ENCODE data around the gene OTUB2. TPM values are rescaled to one million over a fixed set of nuclear protein-coding genes. Genes with fewer than 3 reads are reported as not detected.

OTUB2 gene
- polyA plus RNA-seq, 1 donor (not counting 4 experiments of a cell fraction or from before 2014, with no cell fraction given), result 2.6 TPM

DNA sequence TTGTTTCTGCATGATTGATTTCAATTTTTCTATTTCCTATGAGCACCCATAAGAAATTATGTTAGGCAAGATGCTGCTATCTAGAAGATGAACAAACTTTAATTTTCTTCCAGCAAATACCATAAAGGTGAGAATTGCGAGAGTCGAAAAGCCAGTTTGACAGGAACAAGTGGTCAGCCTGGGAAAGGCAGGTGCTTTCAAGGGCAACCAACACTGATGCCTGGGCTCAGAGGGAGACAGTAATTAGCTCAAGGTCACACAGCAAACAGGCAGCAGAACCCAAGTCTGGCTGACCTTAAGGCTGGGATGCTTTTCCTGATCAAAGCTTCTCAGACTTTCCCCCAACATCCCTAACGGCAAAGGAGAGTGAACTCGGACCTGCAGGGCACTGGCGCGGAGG, 6.8 kb upstream of the OTUB2 start:
- Histone ChIP-seq H3K36me3 (ENCODE audit: control insufficient read depth in 2 of 2, extremely low read depth in 1 of 2, insufficient read depth in 2 of 2, low read length in 2 of 2) (no peaks in the 10 kb centered on the region), H3K27me3 (ENCODE audit: control insufficient read depth, extremely low read depth, insufficient read depth, low read length) (peaks cover 4% of the 10 kb centered on the region), H3K4me1 (ENCODE audit: control insufficient read depth, extremely low read depth, insufficient read depth, low read length) (no peaks in the 10 kb centered on the region), H3K9ac (ENCODE audit: control insufficient read depth, extremely low read depth, insufficient read depth, low read length) (no peak overlapping the region), H2AFZ (ENCODE audit: control insufficient read depth, low read length) (no peak overlapping the region), H3K9me1 (ENCODE audit: control insufficient read depth, extremely low read depth, insufficient read depth, low read length) (no peaks in the 10 kb centered on the region), H4K20me1 (ENCODE audit: control insufficient read depth, extremely low read depth, insufficient read depth, low read length) (no peaks in the 10 kb centered on the region), H3K27ac (ENCODE audit: control insufficient read depth, insufficient read depth, low read length) (no peak overlapping the region), H3K79me2 (ENCODE audit: control insufficient read depth, insufficient read depth, low read length) (no peaks in the 10 kb centered on the region), H3K4me2 (ENCODE audit: control insufficient read depth, extremely low read depth, insufficient read depth, low read depth, low read length) (no peak overlapping the region), H3K4me3 (ENCODE audit: control insufficient read depth in 2 of 3, extremely low read depth in 1 of 3, insufficient read depth in 2 of 3, low read depth in 1 of 3, low read length in 3 of 3) (no peak overlapping the region), H3K9me3 (ENCODE audit: control insufficient read depth, low read depth, low read length) (no peaks in the 10 kb centered on the region)
- dilution Hi-C loops (cut with MboI; ENCODE audit: extremely low pct_ligation_motif_present, low sequenced_read_pairs), result no loop called here
- DNase-seq (ENCODE audit: low read depth, low spot score) (no peak), FAIRE-seq (no peak)
- TF ChIP-seq EZH2 (IDR thresholded peaks at IDR 0.05; ENCODE audit: low read length) (no peak), CTCF (optimal IDR thresholded peaks at IDR 0.05 in 1 of 3, IDR thresholded peaks at IDR 0.05 in 1 of 3, conservative IDR thresholded peaks at IDR 0.05 in 1 of 3; ENCODE audit: extremely low read depth in 1 of 3, insufficient read depth in 2 of 3, low read length in 3 of 3) (no peak)

- Histone ChIP-seq H3K36me3 (ENCODE audit: control insufficient read depth in 2 of 2, extremely low read depth in 1 of 2, insufficient read depth in 2 of 2, low read length in 2 of 2) (no peaks in the 10 kb centered on the region), H3K27me3 (ENCODE audit: control insufficient read depth, extremely low read depth, insufficient read depth, low read length) (peaks cover 4% of the 10 kb centered on the region), H3K79me2 (ENCODE audit: control insufficient read depth, insufficient read depth, low read length) (no peaks in the 10 kb centered on the region), H3K9me3 (ENCODE audit: control insufficient read depth, low read depth, low read length) (no peaks in the 10 kb centered on the region), H3K4me3 (ENCODE audit: control insufficient read depth in 2 of 3, extremely low read depth in 1 of 3, insufficient read depth in 2 of 3, low read depth in 1 of 3, low read length in 3 of 3) (no peak overlapping the region), H3K27ac (ENCODE audit: control insufficient read depth, insufficient read depth, low read length) (no peak overlapping the region), H3K9ac (ENCODE audit: control insufficient read depth, extremely low read depth, insufficient read depth, low read length) (no peak overlapping the region), H2AFZ (ENCODE audit: control insufficient read depth, low read length) (no peak overlapping the region), H3K4me2 (ENCODE audit: control insufficient read depth, extremely low read depth, insufficient read depth, low read depth, low read length) (no peak overlapping the region), H3K4me1 (ENCODE audit: control insufficient read depth, extremely low read depth, insufficient read depth, low read length) (no peaks in the 10 kb centered on the region), H4K20me1 (ENCODE audit: control insufficient read depth, extremely low read depth, insufficient read depth, low read length) (no peaks in the 10 kb centered on the region), H3K9me1 (ENCODE audit: control insufficient read depth, extremely low read depth, insufficient read depth, low read length) (no peaks in the 10 kb centered on the region)
- DNase-seq (ENCODE audit: low read depth, low spot score), result no peak
- TF ChIP-seq EZH2 (IDR thresholded peaks at IDR 0.05; ENCODE audit: low read length) (no peak), CTCF (optimal IDR thresholded peaks at IDR 0.05 in 1 of 3, IDR thresholded peaks at IDR 0.05 in 1 of 3, conservative IDR thresholded peaks at IDR 0.05 in 1 of 3; ENCODE audit: extremely low read depth in 1 of 3, insufficient read depth in 2 of 3, low read length in 3 of 3) (no peak)
- FAIRE-seq, result no peak
- dilution Hi-C loops (cut with MboI; ENCODE audit: extremely low pct_ligation_motif_present, low sequenced_read_pairs), result no loop called here
Observed at GRCh38 chr14:94020267-94020666, 5.9 kb upstream of the OTUB2 start.
